Central memory CD4-positive, alpha-beta T cell (primary cell): ENCODE measurements around the gene IGSF21.

Experiments used
- DNase-seq: peaks from one replicate; pipeline ENCODE4 v3.0.0; 2022

IGSF21 gene

DNA sequence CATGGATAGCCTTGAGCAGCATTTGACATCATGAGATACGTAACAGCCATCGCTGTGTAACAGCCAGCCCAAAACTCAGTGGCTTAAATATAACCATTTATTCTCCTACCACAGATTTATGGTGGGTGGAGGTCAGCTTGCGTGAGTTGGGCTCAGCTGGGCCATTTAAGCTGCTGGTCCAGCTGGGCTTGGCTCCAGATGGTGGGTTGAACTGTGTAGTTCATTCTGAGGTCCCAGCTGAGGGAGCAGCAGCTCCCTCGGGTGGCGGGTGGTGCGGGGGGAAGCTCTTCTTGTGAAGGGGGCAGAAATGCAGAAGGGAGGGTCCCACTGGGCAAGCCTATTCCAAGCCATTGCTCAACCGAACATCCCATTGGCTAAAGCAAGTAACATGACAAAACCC is 75.9 kb downstream of the IGSF21 start:
- no peak for DNase-seq

DNA sequence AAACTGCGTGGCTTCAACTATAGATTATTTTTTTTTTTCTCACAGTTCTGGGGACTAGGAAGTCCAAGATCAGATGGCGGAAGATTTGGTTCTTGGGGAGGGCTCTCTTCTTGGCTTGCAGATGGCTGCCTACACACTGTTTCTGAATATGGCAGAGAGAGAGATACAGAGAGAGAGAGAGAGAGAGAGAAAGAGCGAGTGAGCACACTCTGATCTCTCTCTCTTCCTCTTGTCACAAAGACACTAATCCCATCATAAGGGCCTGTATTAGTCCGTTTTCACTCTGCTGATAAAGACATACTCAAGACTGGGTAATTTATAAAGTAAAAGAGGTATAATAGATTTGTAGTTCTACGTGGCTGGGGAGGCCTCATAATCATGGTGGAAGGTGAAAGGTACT is 79.5 kb downstream of the IGSF21 start:
- no peak for DNase-seq

DNA sequence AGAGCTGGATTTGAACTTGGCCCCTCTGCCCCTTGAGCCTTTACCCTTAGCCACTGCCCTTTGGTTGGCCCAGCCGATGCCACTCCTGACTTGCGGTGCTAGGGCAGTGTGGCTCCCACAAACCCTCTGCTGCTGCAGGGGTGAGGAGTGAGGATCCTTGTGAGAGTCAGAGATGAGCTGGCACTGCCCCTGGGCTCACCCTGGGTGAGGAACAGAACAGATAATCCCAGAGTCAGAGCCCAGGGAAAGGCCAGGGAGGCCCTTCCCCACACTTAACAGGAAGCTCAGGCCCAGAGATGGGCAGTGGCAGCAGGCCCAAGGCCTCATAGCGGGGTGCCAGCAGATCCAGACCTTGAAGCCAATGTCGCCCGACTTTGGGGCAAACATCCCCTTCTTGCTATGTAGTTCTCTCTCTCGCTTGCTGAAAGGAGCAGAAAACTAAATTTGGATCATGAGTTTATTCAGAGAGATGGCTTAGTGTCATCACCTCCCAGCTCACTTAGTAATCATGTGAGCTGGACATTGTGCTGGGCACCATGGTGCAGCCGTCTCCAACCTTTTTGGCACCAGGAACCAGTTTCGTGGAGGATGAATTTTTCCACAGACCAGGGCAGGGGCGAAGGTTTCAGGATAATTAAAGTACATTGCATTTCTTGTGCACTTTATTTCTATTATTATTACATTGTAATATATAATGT is 81.4 kb downstream of the IGSF21 start:
- DNase-seq = no peak

DNA sequence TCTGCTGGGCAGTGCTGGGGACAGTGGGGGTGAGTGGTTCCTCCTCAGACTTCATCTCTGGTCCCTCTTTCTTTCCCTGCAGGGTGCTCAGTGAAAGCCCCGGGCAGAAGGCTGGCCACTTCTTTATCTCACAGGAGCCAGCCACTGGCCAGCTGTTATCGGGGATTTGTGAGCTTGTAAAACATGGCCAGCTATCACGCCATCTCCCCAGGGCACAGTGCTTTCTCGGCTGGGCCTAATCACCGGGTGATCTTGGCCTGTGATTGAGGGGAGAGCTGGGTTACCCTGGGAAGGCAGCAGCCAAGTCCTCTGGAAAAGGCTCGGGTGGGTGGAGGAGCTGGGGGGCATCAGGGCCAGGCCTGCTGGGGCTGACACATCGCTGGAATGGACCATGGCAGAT is 83.0 kb downstream of the IGSF21 start:
- no peak for DNase-seq

DNA sequence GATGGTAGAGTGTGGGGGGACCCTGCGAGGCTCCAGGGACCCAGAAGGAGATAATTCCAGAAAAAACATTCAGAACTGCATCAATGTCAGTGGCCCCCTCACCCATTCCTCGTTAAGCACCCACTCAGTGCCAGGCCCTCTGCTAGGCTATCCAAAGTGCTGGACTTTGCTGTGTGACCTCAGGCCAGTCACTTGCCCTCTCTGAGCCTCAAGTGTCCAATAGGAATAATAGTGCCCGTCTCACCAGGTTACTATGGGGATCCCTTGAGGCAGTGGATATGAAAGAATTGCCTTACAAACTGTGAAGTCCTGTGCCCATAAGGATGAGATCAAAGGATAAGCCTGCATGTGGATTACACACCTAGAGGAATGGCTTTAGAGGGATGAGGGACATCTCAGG is 83.4 kb downstream of the IGSF21 start:
- no peak for DNase-seq

DNA sequence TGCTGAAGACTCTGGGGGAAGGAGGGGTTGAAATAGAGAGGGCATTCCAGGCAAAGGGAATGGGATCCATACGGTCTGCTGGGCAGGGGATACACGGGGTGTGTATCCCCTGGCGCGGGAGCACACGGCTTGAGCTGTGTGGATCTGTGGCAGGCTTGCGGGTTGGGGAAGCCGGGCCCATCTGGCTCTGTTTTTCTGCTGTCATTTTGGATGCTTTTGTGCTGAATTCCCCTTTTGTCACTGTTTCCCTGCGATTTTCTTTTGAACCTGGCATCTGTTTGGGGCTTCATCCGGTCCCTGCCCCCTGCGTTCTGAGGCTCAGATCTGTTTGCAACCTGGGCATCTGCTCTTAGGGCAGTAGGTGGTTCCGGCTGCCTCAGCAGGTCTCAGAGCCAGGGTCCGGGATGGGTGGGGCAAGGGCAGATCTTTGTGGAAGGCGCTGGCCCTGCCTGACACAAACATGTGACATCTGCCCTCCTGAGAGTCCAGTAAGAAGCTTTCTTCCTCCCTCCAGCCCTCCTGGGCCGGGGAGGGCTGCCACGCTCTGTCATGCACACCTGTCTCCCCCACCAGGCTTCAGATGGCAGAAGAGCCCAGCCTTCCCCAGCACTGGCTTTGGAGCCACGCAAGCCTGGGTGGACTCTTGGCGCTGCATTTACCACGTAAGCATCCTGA is 84.0 kb downstream of the IGSF21 start:
- no peak for DNase-seq

DNA sequence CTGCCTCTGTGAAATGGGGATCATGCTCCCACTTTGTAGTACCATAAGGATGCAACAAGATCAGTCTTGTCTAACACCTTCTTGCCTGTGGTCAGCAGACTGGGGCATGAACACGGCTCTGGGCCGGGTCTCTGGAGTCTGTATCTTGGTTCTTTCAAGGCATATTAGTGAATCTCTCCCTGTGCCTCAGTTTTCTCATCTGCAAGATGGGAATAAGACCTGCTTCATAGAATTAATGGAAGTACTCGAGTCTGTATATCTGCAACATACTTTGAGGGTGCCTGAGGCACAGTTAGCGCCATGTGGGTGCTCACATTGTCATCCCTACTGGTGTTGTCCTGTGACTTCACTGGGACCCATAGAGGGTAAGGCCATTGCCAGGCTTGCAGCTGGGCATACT is 84.6 kb downstream of the IGSF21 start:
- no peak for DNase-seq

DNA sequence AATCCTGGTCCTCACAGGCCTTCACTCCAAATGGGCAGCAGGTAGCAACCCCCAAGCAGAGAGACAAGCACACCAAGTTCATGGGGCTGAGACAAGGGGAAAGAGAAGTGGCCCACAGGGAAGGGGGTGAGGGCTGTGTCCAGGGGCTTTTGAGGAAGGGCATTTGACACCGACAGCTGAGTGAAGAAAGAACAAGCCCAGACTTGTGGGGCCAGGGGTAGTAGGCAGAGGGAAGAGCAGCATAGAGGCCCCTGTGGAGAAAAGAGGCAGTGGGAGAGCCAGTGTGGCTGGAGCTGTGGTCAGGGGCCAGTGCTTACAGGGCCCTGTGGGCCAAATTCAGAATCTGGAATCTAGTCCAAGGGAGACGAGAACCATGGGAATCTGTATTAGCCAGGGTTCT is 85.4 kb downstream of the IGSF21 start:
- no peak for DNase-seq

DNA sequence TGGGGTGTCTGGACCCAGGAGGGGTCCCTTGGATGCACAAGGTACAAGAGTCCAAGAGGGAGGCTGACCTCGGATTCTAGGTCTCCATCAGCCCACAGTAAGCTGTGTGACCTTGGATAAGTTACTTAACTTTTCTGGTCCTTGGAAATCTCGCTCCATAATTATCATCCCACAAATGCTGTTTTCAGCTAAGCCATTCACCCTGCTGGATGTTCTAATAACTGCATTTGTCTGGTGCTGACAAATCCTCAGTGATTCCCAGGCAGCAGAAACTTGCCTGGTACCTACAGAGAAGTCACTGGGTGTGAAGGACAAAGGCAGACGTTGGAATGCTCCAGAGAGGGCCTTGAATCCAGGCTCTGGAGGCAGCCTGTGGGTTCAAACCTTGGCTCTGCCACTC is 89.7 kb downstream of the IGSF21 start:
- no peak for DNase-seq

DNA sequence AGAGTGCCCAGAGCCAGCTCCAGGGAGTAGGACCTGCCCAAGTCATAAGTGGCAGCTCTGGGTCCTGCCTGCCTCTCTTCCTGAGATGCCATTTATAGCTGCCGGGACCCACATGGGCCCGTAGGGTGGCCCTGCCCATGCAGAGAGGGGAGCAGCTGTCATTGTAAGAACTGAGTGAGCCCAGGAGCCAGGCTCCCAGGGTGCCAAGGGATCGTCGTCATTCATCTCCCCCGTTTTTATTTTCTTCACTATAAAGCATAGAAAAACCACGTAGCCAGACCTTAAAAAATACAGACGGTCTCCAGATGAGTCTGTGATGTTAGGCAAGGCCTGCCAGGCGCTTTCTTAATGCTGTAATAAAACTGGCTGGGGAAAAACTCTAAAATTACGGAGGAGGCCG is 90.7 kb downstream of the IGSF21 start:
- DNase-seq = no peak

DNA sequence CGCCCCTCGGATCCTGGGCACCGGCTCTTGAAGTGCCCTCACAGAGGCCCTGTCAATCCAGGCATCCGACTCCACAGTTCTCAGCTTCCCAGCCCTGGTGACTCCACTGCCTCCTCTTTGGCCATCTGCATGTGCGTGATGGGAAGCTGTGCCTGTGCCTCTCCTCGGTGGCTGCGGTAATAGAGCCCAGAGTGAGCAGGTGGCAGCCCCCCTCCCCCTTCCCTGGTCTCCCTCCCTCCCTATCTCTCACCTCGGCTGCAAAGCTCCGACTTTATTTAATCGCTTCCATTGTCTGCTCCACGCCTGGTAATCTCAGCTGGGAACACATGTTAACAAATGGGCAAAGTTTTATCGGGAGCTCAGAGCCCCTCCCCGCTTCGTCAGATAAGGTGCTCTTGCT is 91.9 kb downstream of the IGSF21 start:
- no peak for DNase-seq

DNA sequence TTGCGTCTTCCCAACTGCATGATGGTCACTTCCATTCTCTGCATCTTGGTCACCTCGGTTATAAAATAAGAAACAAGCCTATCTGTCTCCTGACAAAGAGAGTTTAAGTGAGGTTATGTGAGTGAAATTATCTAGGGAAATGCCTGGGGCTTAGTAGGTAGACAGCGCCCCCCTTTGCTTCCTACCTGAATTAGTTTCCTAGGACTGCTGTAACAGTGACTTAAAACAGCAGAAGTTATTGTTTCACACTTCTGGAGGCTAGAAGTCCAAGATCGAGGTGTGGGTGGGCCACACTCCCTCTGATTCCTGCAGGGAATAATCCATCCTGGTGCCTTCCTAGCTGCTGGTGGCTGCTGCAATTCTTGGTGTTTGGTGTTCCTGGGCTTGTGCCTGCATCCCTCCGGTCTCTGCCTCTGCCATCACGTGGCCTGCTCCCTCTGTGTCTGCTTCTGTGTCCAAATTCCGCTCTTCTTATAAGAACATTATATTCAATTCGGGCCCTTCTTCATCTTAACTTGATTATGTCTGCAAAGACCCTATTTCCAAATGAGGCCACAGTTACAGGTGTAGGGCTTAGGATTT is 92.6 kb downstream of the IGSF21 start:
- no peak for DNase-seq

DNA sequence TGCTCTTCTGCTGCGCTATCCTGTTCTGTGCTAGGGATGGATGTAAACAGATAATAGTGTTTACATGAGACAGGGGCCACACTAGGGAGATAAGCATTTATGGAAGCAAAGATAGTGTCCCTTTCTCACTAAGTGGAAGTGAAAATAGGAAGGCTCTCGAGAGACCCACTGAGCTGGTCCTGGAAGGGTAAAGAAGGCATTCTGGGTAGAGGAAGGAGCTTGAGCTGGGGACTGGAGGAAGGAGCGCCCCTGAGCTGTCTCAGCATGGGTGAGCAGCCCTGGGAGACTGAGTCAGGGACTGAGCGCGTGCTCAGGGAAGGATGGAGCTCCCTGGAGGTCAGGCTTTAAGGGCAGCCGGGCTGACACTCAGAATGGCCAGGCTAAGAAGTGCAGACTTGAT is 93.3 kb downstream of the IGSF21 start:
- no peak for DNase-seq

DNA sequence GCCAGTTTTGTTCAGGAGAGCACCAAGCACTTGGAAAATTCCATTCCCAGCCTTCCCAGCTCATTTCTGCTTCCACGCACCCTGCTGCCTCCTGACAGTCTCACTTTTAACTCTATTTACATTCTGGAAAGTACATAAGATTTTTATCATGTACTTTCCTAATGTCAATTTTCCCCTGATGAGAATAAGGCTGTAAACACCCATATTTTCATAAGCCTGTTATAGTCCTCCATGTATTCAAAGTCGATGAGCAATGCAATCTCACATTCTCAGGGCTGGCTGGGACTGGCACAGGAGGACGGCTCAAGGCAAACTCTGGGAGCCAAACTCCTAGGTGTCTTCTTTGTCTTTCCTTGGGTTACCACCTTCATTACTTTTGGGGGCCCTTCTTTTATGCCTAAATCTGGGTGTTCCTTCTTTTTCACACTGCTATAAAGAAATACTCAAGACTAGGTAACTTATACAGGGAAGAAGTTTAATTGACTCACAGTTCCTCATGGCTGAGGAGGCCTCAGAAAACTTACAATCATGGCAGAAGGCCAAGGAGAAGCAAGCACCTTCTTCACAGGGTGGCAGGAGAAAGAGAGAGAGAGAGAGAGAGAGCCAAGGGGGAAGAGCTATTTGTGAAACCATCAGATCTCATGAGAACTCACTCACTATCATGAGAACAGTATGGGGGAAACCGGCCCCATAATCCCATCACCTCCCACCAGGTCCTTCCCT is 94.6 kb downstream of the IGSF21 start:
- no peak for DNase-seq

DNA sequence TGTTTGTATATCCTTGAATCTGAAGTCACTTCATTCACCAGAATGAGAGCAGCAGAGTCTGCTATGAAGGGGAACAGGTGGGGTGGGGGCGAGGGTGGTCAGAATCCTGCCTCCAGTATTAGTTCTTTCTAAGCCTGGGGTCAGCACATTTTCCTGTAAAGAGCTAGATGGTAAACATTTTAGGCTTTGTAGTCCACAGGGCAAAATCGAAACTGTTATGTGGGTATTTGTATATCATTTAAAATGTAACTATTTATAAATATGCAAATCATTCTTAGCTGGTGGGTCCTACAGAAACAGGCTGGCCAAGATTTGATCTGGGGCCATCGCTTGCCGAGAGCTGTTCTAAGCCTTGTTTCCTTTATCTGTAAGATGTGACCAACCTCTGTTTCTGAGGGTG is 96.0 kb downstream of the IGSF21 start:
- no peak for DNase-seq

DNA sequence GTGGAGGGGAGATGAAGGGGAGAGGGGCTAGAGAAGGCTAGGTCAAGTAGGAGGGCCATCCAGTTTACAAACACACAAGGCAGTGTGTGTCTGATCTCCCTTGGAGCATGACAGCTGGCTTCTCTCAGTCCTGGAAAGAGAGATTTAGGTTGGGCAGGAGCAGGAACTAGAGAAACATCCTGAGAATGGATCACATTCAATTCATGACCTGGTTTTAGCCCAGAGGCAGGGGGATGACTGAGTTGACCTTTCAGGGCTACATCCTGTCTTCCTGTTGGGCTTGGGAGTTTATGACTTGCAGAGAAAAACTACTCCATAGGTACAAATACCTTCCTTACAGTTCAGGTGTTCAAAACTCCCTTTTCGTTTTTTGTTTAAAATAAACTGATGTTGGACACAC is 97.0 kb downstream of the IGSF21 start:
- no peak for DNase-seq

DNA sequence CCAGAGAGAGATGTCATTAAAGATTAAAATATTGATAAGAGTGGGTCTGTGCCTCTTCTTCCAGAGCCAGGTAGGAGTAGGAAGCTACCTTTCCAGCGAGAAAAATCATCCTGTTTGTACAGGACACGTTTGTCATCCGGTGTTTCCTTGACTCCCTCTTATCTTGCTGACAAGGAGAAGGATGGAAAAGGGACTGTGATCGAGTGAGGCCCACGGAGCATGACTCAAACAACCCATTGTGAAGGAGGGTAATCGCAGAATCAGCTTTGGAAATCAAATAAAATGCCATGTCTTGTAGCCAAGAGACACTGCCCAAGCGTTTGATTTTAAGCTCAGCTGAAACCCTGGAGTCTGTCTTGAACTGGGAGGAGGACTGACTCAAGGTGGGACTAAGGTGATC is 97.7 kb downstream of the IGSF21 start:
- DNase-seq = no peak

DNA sequence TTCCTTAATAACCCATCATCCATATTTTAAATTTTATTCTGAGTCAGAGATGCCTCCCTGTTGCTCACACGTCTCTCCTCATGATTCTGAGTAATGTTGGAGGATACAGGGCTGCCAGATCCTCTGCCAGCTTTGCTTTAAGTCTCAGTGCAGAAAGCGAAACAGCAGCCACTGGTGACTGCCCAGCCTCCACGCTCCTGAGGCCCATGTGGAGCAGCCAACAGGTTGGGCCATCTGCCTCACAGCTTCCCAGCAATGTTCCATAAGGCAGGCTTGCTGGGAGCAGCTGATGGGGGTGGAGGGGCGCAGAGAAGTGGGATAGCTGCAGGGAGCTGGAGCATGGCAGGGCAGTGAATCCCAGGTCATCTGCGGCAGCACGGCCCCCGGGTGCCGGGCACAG is 104.2 kb downstream of the IGSF21 start:
- DNase-seq = no peak

DNA sequence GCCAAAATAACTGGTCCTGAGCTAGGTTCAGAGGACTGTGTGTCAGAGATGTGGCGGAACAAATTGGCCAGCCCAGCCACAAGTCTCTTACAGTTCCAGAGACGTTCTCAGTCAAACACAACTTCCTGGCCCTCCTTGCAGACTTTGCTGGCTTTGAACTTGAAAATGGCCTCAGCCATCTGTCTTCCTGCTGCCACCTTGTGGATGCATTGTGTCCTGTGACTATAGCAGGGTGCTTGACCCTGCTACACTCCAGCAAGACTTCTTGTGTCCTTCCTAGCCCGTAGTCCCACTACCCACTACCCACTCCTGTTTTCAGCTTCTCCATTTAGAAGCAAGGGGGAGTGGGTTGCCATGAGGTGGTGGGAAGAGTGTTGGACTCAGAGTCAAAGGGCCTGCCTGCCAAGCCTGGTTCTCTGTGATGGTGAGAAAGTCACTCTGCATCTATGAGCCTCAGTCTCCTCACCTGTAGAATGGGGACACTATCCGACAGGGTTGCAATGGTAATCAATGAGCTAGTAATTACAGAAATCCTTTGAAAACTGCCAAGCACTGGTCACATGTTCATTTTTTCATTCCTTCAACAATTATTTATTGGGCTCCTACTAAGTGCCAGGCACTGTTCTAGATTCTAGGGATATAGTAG is 109.9 kb downstream of the IGSF21 start:
- DNase-seq = no peak

DNA sequence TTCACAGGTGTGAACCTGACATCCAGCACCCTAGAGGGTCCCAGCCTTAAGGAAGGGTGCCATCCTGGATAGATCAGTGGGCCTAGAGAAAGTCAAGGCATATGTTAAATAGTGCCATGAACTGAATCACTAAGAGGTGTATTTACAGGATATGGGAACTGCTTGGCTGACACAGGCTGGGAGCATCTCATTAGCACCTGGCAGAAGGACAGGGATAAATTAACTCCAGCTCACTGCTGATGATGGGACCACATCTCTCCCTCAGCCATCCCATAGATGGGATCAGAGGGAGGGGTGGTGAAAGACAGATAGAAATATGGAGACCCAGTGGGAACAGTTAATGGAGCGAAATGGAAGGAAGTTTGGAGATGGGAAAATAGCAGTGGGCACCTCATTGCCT is 122.0 kb downstream of the IGSF21 start:
- DNase-seq = no peak

DNA sequence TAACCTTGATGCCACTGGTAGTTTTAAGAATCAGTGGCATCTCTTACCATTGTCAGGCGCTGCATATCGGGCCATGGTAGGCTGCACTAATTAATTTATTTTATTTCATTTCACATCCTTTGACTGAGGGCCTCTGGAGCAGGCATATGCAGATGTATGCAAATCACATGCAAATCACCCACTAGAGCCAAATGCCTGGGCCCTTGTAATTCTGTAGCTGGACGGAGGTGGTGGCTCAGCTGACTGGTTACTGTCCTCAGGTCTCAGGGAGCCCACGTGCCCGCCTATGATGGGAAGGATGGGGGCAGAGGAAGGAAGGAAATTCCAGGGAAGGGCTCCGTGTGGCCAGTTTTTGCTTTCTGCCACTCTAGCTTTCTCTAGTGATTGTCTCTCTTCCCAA is 122.7 kb downstream of the IGSF21 start:
- no peak for DNase-seq

DNA sequence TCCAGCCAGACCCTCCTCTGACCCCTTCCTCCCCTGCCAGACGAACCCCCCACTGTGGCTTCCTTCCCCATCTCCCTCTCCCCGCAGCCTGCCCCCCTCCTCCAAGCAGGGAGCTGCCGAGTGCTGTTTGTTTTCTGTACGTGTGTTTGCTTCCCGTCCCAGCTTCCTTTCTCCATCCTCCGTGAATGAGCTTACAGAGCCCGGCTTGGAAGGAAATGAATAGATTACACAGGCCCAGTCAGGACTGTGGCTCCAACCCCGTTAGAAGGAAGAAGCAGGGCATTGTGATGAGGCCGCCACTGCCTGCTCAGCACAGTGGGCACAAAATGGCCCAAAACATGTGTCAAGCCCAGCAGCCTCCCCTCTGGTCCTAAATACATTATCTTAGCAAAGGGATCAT is 123.2 kb downstream of the IGSF21 start:
- DNase-seq = no peak

DNA sequence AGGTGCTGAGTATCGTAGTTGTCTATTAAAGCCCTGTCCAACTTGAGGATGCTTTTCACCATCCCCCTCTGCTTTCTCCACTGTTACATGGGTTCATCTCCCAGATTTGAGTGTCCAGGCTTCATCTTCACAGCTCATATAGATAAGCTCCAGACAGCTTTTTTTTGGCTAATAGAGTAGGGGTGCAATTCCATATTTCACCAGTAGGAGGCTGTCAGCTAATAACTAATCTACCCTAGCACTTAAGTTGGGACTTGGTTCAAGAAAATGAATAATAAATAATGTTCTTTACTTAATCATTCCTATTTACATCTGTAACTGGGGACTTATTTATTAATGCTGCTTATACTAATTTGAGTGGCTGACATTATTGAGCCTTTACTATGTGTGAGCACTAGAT is 124.5 kb downstream of the IGSF21 start:
- DNase-seq = no peak
